ENCODE measurements around the gene KIR2DL1.

- TF ChIP-seq, protein P1, sequence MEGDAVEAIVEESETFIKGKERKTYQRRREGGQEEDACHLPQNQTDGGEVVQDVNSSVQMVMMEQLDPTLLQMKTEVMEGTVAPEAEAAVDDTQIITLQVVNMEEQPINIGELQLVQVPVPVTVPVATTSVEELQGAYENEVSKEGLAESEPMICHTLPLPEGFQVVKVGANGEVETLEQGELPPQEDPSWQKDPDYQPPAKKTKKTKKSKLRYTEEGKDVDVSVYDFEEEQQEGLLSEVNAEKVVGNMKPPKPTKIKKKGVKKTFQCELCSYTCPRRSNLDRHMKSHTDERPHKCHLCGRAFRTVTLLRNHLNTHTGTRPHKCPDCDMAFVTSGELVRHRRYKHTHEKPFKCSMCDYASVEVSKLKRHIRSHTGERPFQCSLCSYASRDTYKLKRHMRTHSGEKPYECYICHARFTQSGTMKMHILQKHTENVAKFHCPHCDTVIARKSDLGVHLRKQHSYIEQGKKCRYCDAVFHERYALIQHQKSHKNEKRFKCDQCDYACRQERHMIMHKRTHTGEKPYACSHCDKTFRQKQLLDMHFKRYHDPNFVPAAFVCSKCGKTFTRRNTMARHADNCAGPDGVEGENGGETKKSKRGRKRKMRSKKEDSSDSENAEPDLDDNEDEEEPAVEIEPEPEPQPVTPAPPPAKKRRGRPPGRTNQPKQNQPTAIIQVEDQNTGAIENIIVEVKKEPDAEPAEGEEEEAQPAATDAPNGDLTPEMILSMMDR (IDR thresholded peaks at IDR 0.05) = no peak
- TF ChIP-seq POLR2A (IDR thresholded peaks at IDR 0.05) = no peak
Measured at GRCh38 chr19:54790711-54791110, 21.1 kb downstream of the KIR2DL1 start.
